ENCODE measurements around the gene GATA2. TPM values are rescaled to one million over a fixed set of nuclear protein-coding genes. Genes with fewer than 3 reads are reported as not detected.

Gene GATA2
- total RNA-seq, 6 experiments from 2014 or later = 71.0 to 97.5 (median 79.6) TPM

DNA sequence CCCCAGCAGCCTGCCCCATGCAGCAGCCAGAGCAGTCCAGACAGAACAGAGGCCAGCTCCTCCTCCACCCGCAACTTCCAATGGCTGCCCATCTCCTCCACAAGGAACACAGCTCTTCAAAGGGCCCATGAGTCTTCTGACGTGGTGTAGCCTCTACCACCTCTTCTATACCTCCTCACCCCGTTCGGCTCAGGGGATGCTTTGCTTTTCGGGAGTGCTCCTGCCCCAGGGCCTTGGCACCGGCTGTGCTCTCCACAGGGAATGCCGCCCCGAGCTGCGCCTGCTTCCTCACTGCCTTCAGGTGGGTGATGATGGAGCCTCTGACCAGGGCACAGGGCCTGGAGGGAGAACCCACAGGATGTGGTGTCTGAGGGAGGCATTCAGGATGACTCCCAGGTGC, 40.9 kb downstream of the GATA2 start:
- no peak for TF ChIP-seq CTCF (IDR thresholded peaks at IDR 0.05)
- H3K36me3 Mint-ChIP-seq (ENCODE audit: low read depth) = no peaks in the 10 kb centered on the region; the same call in 1 of the 2 replicates
- no peak overlapping the region for H3K27ac Mint-ChIP-seq
- DNase-seq = no peak
- peaks cover 10% of the 10 kb centered on the region for H3K4me1 Mint-ChIP-seq (ENCODE audit: low read depth)
- H3K9me3 Mint-ChIP-seq = no peaks in the 10 kb centered on the region
- H3K27me3 Mint-ChIP-seq (ENCODE audit: insufficient read depth) = peaks cover 56% of the 10 kb centered on the region
- no peak overlapping the region for H3K4me3 Mint-ChIP-seq

DNA sequence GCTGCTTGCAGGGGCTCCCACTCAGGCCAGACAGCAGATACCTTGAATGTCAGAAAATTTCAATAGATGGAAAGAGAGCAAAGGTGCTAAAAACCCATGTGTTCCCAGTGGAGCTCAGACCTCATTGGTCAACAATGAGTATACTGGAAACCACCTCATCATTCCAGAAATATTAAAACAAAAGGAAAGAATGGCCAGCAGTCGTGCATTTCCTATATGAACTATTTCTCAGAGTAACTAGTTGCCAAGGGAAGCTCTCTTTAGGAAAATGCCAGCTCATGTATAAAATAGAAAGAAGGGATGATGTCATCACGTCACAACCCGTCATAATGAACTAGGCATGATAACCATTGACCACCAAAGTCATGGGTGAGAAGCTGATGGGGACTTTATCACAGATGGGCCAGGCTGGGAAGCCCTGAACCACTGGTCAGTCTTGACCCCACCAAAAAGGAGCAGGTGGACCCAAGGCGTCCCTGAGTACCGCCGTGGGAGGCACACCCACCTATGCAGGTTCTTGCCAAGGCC, 43.8 kb downstream of the GATA2 start:
- H3K36me3 Mint-ChIP-seq (ENCODE audit: low read depth) = no peaks in the 10 kb centered on the region
- no peak overlapping the region for H3K27ac Mint-ChIP-seq
- no peak overlapping the region for H3K4me3 Mint-ChIP-seq
- H3K4me1 Mint-ChIP-seq (ENCODE audit: low read depth) = peaks cover 10% of the 10 kb centered on the region
- H3K27me3 Mint-ChIP-seq (ENCODE audit: insufficient read depth) = peaks cover 37% of the 10 kb centered on the region
- TF ChIP-seq CTCF (IDR thresholded peaks at IDR 0.05) = no peak
- no peak for DNase-seq
- H3K9me3 Mint-ChIP-seq = peaks cover 3% of the 10 kb centered on the region; the same call in 1 of the 2 replicates

DNA sequence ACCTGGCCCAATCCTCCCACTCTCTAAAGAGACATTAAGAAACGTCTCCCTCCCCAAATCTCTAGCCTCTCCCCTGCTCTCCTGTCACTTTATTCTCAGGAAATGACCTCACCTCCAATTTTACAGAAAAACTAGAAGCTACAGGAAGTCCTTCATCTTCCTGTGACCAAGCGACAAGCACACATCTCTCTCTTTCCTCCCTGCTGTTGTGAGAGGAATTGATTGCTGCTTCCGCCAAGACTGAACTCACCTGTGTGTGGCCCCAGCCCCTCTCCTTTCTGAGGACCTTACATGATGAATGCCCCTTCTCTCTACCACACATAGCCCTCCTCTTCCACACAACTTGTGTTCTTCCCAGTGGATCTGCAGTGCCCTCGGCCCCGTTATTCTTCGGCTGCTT, 44.5 kb downstream of the GATA2 start:
- Mint-ChIP-seq H3K36me3 (ENCODE audit: low read depth) (no peaks in the 10 kb centered on the region), H3K27me3 (ENCODE audit: insufficient read depth) (peaks cover 41% of the 10 kb centered on the region), H3K9me3 (peaks cover 3% of the 10 kb centered on the region; the same call in 1 of the 2 replicates), H3K4me1 (ENCODE audit: low read depth) (peaks cover 10% of the 10 kb centered on the region), H3K27ac (no peak overlapping the region), H3K4me3 (no peak overlapping the region)
- DNase-seq = no peak
- no peak for TF ChIP-seq CTCF (IDR thresholded peaks at IDR 0.05)

- no peak overlapping the region for H3K4me3 Mint-ChIP-seq
- peaks cover 43% of the 10 kb centered on the region for H3K27me3 Mint-ChIP-seq (ENCODE audit: insufficient read depth)
- TF ChIP-seq CTCF (IDR thresholded peaks at IDR 0.05) = no peak
- H3K27ac Mint-ChIP-seq = no peak overlapping the region
- no peaks in the 10 kb centered on the region for H3K36me3 Mint-ChIP-seq (ENCODE audit: low read depth)
- H3K9me3 Mint-ChIP-seq = peaks cover 3% of the 10 kb centered on the region; the same call in 1 of the 2 replicates
- DNase-seq = no peak
- H3K4me1 Mint-ChIP-seq (ENCODE audit: low read depth) = peaks cover 10% of the 10 kb centered on the region
These were observed 45.4 kb downstream of the GATA2 start for GRCh38 chr3:128447561-128448013.

GRCh38 chr3:128446821-128447220, 46.2 kb downstream of the GATA2 start:
- TF ChIP-seq CTCF (IDR thresholded peaks at IDR 0.05) = no peak
- Mint-ChIP-seq H3K4me3 (no peak overlapping the region), H3K27me3 (ENCODE audit: insufficient read depth) (peaks cover 38% of the 10 kb centered on the region), H3K4me1 (ENCODE audit: low read depth) (peaks cover 10% of the 10 kb centered on the region), H3K36me3 (ENCODE audit: low read depth) (no peaks in the 10 kb centered on the region), H3K27ac (no peak overlapping the region), H3K9me3 (peaks cover 3% of the 10 kb centered on the region; the same call in 1 of the 2 replicates)
- no peak for DNase-seq
